Hepatocyte (in vitro differentiated cells): Measurements from ENCODE around the gene PLAAT3.

ENCODE experiments used
- CTCF ChIP-seq: fragments of 200-600 bp; sonication (generic); IDR thresholded peaks from 2 replicates; pipeline ENCODE4 v1.5.1; 2016; ENCODE audit warnings: antibody characterized with exemption, mild to moderate bottlenecking; ENCODE audit not compliant: poor library complexity
- EZH2 ChIP-seq: fragments of 200-600 bp; sonication (generic); IDR thresholded peaks from 2 replicates; pipeline ENCODE4 v1.6.1; 2016; ENCODE audit warnings: antibody characterized with exemption, mild to moderate bottlenecking, borderline replicate concordance
- EZH2phosphoT487 ChIP-seq: fragments of 200-600 bp; sonication (generic); IDR thresholded peaks from one replicate; pipeline ENCODE4 v1.6.1; 2018; ENCODE audit warnings: antibody characterized with exemption, mild to moderate bottlenecking, low read depth, moderate library complexity; ENCODE audit not compliant: unreplicated experiment, severe bottlenecking

GRCh38 chr11:63610604-63611394, 3.4 kb downstream of the PLAAT3 start:
- TF ChIP-seq EZH2 (no peak), CTCF (no peak), EZH2phosphoT487 (no peak)
